HFF-Myc (cell line): ENCODE data around the gene ZNF616.
"Not testable (repeated sequence)": the region's sequence is repeated elsewhere in the genome, so short reads cannot be mapped to it uniquely, and the experiment has no call there.

Experiments
- DNase-seq: peaks from one replicate; pipeline ENCODE4 v3.0.0-alpha.2; 2011; ENCODE audit warnings: low read depth; ENCODE audit errors: extremely low read depth
- H3K4me3 ChIP-seq: replicated peaks from 2 replicates; pipeline ENCODE4 v1.5.1; 2011; ENCODE audit warnings: low read depth, mild to moderate bottlenecking, control low read depth, low read length
- TF ChIP-seq, protein P1 (sequence below): IDR thresholded peaks from 2 replicates; pipeline ENCODE4 v1.5.1; 2012; ENCODE audit warnings: mild to moderate bottlenecking, low read depth, low read length, control low read depth; ENCODE audit errors: missing control alignments

The ZNF616 gene

DNA sequence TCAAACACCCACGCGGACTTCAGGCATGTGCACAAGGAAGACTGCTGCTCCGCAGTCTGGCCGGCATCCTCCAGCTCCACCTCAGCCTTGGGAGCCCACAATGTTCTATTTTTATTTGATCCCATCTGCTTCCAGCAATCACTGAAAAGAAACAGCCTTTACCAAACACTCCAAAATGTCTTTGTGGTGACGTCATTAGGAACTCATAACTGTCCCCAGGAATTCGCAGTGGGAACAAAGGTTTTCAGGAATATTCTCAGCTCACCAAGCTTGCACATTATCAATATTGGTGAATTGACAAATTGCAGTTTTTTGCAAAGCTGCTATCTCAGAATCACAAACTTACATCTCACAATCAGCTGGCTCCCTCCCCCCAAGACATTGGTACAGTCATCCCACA, 29.0 kb downstream of the ZNF616 start:
- TF ChIP-seq, protein P1, sequence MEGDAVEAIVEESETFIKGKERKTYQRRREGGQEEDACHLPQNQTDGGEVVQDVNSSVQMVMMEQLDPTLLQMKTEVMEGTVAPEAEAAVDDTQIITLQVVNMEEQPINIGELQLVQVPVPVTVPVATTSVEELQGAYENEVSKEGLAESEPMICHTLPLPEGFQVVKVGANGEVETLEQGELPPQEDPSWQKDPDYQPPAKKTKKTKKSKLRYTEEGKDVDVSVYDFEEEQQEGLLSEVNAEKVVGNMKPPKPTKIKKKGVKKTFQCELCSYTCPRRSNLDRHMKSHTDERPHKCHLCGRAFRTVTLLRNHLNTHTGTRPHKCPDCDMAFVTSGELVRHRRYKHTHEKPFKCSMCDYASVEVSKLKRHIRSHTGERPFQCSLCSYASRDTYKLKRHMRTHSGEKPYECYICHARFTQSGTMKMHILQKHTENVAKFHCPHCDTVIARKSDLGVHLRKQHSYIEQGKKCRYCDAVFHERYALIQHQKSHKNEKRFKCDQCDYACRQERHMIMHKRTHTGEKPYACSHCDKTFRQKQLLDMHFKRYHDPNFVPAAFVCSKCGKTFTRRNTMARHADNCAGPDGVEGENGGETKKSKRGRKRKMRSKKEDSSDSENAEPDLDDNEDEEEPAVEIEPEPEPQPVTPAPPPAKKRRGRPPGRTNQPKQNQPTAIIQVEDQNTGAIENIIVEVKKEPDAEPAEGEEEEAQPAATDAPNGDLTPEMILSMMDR, result no peak
- no peak for DNase-seq
- H3K4me3 ChIP-seq, result no peak overlapping the region

DNA sequence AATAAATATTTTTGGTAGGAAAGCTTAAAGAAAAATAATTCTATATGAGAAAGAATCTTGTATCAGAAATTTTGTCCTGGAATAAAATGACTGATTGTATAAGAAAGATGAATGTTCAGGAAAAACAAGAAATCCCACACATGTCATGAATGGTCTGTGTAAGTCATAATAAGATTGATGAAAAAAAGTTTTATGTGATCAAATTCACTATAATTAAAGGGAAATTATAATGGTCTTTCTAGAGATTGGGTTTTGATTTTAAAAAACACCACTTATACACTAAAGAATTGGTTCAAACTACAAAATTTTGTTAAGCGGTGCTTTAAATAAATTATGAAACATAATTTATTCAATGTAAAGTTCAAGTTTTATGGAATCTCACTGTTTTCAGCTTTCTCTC, 37.0 kb downstream of the ZNF616 start:
- TF ChIP-seq, protein P1, result no peak
- no peak for DNase-seq
- H3K4me3 ChIP-seq, result no peak overlapping the region

DNA sequence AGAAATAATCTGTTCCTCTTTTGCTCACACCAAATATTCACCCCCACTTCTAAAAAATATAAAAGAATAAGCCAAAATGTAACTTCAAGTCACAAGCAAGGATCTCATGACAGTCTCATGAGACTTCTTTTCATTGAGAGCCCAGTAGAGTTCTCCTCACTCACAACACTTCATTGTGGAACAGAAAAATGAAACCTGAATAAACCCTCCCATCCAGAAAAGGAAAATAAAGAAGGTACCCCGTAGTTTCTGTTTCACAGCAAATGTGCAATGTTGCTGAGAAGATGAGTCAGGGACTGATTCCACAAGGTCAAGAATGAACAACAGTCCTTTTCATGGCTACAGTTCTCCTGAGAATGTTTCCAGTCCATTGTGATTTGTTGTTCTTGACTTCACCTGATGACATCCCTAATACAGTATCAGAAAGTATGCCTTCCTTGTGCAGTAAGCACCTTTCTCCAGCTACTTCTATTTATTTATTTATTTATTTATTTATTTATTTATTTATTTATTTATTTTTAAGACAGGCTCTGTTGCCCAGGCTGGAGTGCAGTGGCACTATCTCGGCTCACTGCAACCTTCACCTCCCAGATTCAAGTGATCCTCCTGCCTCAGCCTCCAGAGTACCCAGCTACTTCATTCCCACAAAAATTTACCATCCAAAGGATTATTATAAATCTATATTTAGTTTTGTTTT, 37.7 kb downstream of the ZNF616 start:
- no peak for DNase-seq
- TF ChIP-seq, protein P1, result no peak
- H3K4me3 ChIP-seq, result no peak overlapping the region

- no peak for DNase-seq
- TF ChIP-seq, protein P1, result no peak
- H3K4me3 ChIP-seq, result no peak overlapping the region
Measured at GRCh38 chr19:52099497-52100138, 40.1 kb downstream of the ZNF616 start.

- H3K4me3 ChIP-seq, DNase-seq: not testable (repeated sequence)
Measured at GRCh38 chr19:52096416-52096815, 43.3 kb downstream of the ZNF616 start.

DNA sequence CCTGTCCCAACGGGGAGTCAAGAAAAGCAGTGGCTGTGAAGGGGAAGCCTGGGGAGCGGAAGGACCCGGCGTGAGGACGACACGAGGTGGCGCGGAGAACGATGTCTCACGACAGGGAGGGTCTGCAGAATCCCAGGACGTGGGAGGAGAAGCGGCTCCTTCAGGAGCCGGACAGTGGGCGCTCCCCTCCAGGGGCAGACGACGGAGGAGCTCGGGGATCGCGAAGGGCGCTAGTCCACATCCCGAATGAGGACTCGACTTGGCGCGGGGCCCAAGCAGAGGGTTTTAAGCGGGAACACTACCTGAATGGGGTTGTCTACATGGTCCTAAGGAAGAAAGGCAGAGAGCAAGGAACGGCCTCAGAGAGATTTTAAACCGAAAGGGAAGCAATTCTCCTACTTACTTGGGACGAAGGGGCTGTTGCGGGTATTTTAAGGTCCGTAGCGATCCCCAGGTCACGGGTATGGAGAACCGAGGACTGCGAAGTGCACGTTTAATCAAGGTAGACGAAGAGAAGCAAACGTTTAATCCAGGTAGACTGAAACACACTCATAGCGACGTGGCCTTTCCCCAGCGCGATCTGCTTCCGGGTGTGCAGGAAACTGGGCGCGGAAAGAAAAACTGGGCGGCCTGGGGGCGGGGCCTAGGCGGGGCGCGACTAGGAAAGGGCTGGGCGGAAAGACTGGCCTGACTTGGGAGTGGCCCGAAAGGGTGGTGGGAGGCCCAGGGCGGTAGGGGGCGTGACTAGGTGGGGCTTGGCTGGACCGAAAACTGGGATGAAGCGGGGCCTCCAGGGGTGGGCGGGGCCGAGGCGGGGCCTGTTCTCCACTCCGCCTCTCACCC, 44.3 kb downstream of the ZNF616 start, which contains the start of gene ZNF841:
Gene ZNF841, minus strand, starts transcription at position 594 of the 843 bp plus-strand sequence. CDS start 10,964 bp downstream, outside the sequence.
- TF ChIP-seq, protein P1, result no peak
- DNase-seq, result peak; percentile 71
- peak within 1 kb of the TSS; percentile 94 for H3K4me3 ChIP-seq
